Measurements from ENCODE around the gene TMEM82.

DNA sequence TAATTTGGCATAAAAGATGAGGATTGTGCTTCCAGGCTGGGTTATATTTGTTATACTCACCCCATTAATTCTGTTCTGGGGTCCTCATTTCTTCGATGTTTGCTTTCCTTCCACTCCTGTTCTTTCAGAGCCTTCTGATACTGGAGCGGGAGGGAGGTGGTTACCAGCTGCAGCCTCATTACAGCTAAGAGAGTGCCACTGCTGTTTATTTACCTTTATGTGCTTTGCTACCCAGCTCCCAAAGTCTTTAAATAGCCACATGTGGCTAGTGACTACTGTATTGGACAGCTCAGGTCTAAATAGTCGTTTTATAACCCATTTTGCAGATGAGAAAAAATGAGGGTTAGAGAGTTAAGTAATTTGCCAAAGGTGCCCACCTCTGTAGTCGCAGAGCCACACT lies 33.1 kb upstream of the TMEM82 start:
- TF ChIP-seq POLR2AphosphoS5 (IDR thresholded peaks at IDR 0.05; ENCODE audit: low read depth) (no peak), CREB1 (CRISPR knock-in tag; IDR thresholded peaks at IDR 0.05; ENCODE audit: low read depth) (no peak)
- TF ChIP-seq, protein P1, sequence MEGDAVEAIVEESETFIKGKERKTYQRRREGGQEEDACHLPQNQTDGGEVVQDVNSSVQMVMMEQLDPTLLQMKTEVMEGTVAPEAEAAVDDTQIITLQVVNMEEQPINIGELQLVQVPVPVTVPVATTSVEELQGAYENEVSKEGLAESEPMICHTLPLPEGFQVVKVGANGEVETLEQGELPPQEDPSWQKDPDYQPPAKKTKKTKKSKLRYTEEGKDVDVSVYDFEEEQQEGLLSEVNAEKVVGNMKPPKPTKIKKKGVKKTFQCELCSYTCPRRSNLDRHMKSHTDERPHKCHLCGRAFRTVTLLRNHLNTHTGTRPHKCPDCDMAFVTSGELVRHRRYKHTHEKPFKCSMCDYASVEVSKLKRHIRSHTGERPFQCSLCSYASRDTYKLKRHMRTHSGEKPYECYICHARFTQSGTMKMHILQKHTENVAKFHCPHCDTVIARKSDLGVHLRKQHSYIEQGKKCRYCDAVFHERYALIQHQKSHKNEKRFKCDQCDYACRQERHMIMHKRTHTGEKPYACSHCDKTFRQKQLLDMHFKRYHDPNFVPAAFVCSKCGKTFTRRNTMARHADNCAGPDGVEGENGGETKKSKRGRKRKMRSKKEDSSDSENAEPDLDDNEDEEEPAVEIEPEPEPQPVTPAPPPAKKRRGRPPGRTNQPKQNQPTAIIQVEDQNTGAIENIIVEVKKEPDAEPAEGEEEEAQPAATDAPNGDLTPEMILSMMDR (conservative IDR thresholded peaks at IDR 0.05; ENCODE audit: low read depth in 2 of 2), result no peak
- TF ChIP-seq, protein P2, sequence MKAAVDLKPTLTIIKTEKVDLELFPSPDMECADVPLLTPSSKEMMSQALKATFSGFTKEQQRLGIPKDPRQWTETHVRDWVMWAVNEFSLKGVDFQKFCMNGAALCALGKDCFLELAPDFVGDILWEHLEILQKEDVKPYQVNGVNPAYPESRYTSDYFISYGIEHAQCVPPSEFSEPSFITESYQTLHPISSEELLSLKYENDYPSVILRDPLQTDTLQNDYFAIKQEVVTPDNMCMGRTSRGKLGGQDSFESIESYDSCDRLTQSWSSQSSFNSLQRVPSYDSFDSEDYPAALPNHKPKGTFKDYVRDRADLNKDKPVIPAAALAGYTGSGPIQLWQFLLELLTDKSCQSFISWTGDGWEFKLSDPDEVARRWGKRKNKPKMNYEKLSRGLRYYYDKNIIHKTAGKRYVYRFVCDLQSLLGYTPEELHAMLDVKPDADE (IDR thresholded peaks at IDR 0.05), result no peak

Data from GM23338 (cell line).